Measurements from ENCODE around the gene TGFB2. TPM values are rescaled to one million over a fixed set of nuclear protein-coding genes. Genes with fewer than 3 reads are reported as not detected.

TGFB2 gene
- total RNA-seq, 2 donors from 2014 or later: 0.07 TPM; not detected in 1

- Mint-ChIP-seq H3K36me3 (peaks cover 5 to 20% of the 10 kb centered on the region in 2 donors), H3K9me3 (no peaks in the 10 kb centered on the region), H3K27ac (no peak overlapping the region)
- ATAC-seq (no peak), DNase-seq (ENCODE audit: low spot score in 2 of 2) (no peak)
Observed at GRCh38 chr1:218349348-218350034, 4.4 kb downstream of the TGFB2 start.

- ATAC-seq (no peak), DNase-seq (ENCODE audit: low spot score in 2 of 2) (no peak)
- no peaks in the 10 kb centered on the region for H3K9me3 Mint-ChIP-seq
- peaks cover 5 to 20% of the 10 kb centered on the region in 2 donors for H3K36me3 Mint-ChIP-seq
- H3K27ac Mint-ChIP-seq: no peak overlapping the region
Observed at GRCh38 chr1:218350035-218350525, 4.9 kb downstream of the TGFB2 start.

GRCh38 chr1:218350801-218351266 lies 5.7 kb downstream of the TGFB2 start:
- Mint-ChIP-seq H3K9me3 (no peaks in the 10 kb centered on the region), H3K27ac (no peak overlapping the region)
- no peak for ATAC-seq

GRCh38 chr1:218351391-218352074 lies 6.4 kb downstream of the TGFB2 start:
- Mint-ChIP-seq H3K9me3 (no peaks in the 10 kb centered on the region), H3K36me3 (peaks cover under 1 to 16% of the 10 kb centered on the region in 2 donors), H3K27ac (no peak overlapping the region)
- DNase-seq (ENCODE audit: low spot score in 2 of 2) (peak in 1 of 2 donors; percentile 41), ATAC-seq (peak; percentile 83 to 93)

More at GRCh38 chr1:218350801-218351266, 5.7 kb downstream of the TGFB2 start:
- no peak for DNase-seq (ENCODE audit: low spot score in 2 of 2)
- peaks cover 5 to 20% of the 10 kb centered on the region in 2 donors for H3K36me3 Mint-ChIP-seq

GRCh38 chr1:218352075-218352438 lies 6.9 kb downstream of the TGFB2 start:
- no peaks in the 10 kb centered on the region for H3K9me3 Mint-ChIP-seq
- no peak overlapping the region for H3K27ac Mint-ChIP-seq
- H3K36me3 Mint-ChIP-seq: peaks cover 0 to 12% of the 10 kb centered on the region in 2 donors
- DNase-seq (ENCODE audit: low spot score in 2 of 2) (no peak), ATAC-seq (no peak)

GRCh38 chr1:218353656-218354055 lies 8.5 kb downstream of the TGFB2 start:
- Mint-ChIP-seq H3K9me3 (no peaks in the 10 kb centered on the region), H3K36me3 (peaks cover 0 to 7% of the 10 kb centered on the region in 2 donors), H3K27ac (no peak overlapping the region)
- ATAC-seq: no peak
- no peak for DNase-seq (ENCODE audit: low spot score in 2 of 2)

- ATAC-seq: no peak
- Mint-ChIP-seq H3K27ac (no peak overlapping the region), H3K36me3 (peaks cover 0 to 7% of the 10 kb centered on the region in 2 donors), H3K9me3 (no peaks in the 10 kb centered on the region)
- DNase-seq (ENCODE audit: low spot score in 2 of 2): no peak
Observed at GRCh38 chr1:218355278-218355677, 10.1 kb downstream of the TGFB2 start.

GRCh38 chr1:218357211-218357892 lies 12.2 kb downstream of the TGFB2 start:
- Mint-ChIP-seq H3K36me3 (peaks cover 0 to 7% of the 10 kb centered on the region in 2 donors), H3K27ac (no peak overlapping the region), H3K9me3 (no peaks in the 10 kb centered on the region)
- DNase-seq (ENCODE audit: low spot score in 2 of 2): no peak
- no peak for ATAC-seq

GRCh38 chr1:218357893-218358232 lies 12.7 kb downstream of the TGFB2 start:
- peaks cover 0 to 7% of the 10 kb centered on the region in 2 donors for H3K36me3 Mint-ChIP-seq
- no peak for ATAC-seq
- H3K27ac Mint-ChIP-seq: no peak overlapping the region
- DNase-seq (ENCODE audit: low spot score in 2 of 2): no peak
- H3K9me3 Mint-ChIP-seq: no peaks in the 10 kb centered on the region

- Mint-ChIP-seq H3K36me3 (no peaks in the 10 kb centered on the region), H3K9me3 (no peaks in the 10 kb centered on the region), H3K27ac (no peak overlapping the region)
- ATAC-seq (no peak), DNase-seq (ENCODE audit: low spot score in 2 of 2) (no peak)
Observed at GRCh38 chr1:218361298-218362065, 16.3 kb downstream of the TGFB2 start.

GRCh38 chr1:218362418-218363076 lies 17.4 kb downstream of the TGFB2 start:
- DNase-seq (ENCODE audit: low spot score in 2 of 2): no peak
- no peaks in the 10 kb centered on the region for H3K9me3 Mint-ChIP-seq
- H3K27ac Mint-ChIP-seq: no peak overlapping the region
- ATAC-seq: no peak
- no peaks in the 10 kb centered on the region for H3K36me3 Mint-ChIP-seq

GRCh38 chr1:218363141-218363540 lies 18.0 kb downstream of the TGFB2 start:
- Mint-ChIP-seq H3K9me3 (no peaks in the 10 kb centered on the region), H3K36me3 (no peaks in the 10 kb centered on the region), H3K27ac (no peak overlapping the region)
- DNase-seq (ENCODE audit: low spot score in 2 of 2): no peak
- ATAC-seq: no peak

- H3K27ac Mint-ChIP-seq: no peak overlapping the region
- no peaks in the 10 kb centered on the region for H3K9me3 Mint-ChIP-seq
- DNase-seq (ENCODE audit: low spot score in 2 of 2): no peak
- no peak for ATAC-seq
- H3K36me3 Mint-ChIP-seq: no peaks in the 10 kb centered on the region
Observed at GRCh38 chr1:218364028-218364710, 19.0 kb downstream of the TGFB2 start.

GRCh38 chr1:218365226-218365999 lies 20.3 kb downstream of the TGFB2 start:
- ATAC-seq (no peak), DNase-seq (ENCODE audit: low spot score in 2 of 2) (no peak)
- Mint-ChIP-seq H3K9me3 (no peaks in the 10 kb centered on the region), H3K36me3 (peaks cover 0 to 6% of the 10 kb centered on the region in 2 donors), H3K27ac (no peak overlapping the region)
